HCT116 (cell line): ENCODE results near the gene TMEM147. TPM values are rescaled to one million over a fixed set of nuclear protein-coding genes. Genes with fewer than 3 reads are reported as not detected.
A peak's percentile ranks its signal among the peaks of the same experiment; 100 is the strongest.

Source experiments
- ATAC-seq: fragments of 200-7000 bp; cut with Tn5 transposase; 2 replicates; pipeline ENCODE4 v1.9.1; 2020; ENCODE audit warnings: mild to moderate bottlenecking, moderate library complexity
- BruUV-seq: library from RNA; stranded (reverse); fragments of 400-500 nt; replicated peaks from 2 replicates; lab custom pipeline; 2021; lab: Mats Ljungman, UMichigan
- CTCF ChIA-PET: fragments of 300-600 bp; sonication (Branson Sonifier 250); formaldehyde crosslinking; loops from one replicate; lab custom pipeline; 2021; ENCODE audit warnings: antibody characterized with exemption; lab: Charles Lee
- POLR2A ChIA-PET: fragments of 300-600, 350-600 bp; sonication (Branson Sonifier 250); formaldehyde crosslinking; loops from one replicate; lab custom pipeline; 2021; ENCODE audit warnings: antibody characterized with exemption; lab: Charles Lee
- RAD21 ChIA-PET, 2 experiments: fragments of 300-600 bp; sonication (Branson Sonifier 250); formaldehyde crosslinking; loops; one replicate each; lab custom pipeline; 2023; ENCODE audit warnings: low total read pairs in 2 of 2; ENCODE audit not compliant: uncharacterized antibody in 2 of 2, unreplicated experiment in 2 of 2, low non-redundant PET in 1 of 2; lab: Charles Lee
- DNase-seq: peaks from one replicate; pipeline ENCODE4 v3.0.0-alpha.2; 2010; ENCODE audit warnings: low read depth, low spot score
- H2AFZ ChIP-seq: fragments of 200-600 bp; shearing (Covaris generic), sonication (generic); 2 replicates; pipeline ENCODE4 v1.6.1; 2017; ENCODE audit warnings: low read depth, mixed run types, mixed read lengths, antibody characterized with exemption, low read length; ENCODE audit not compliant: poor library complexity, severe bottlenecking
- H3K27ac ChIP-seq: 2 replicates; pipeline ENCODE4 v1.5.1; 2012; ENCODE audit warnings: low read depth, low read length
- H3K27me3 ChIP-seq: fragments of 200-600 bp; sonication (generic); 2 replicates; pipeline ENCODE4 v1.6.1; 2016; ENCODE audit warnings: mixed run types, low read length, mixed read lengths; ENCODE audit not compliant: insufficient read depth
- H3K36me3 ChIP-seq, 2 experiments: fragments of 200-500 bp in 1 of 2; fragments of 200-600 bp in 1 of 2; sonication (Bioruptor generic) in 1 of 2; sonication (generic) in 1 of 2; 2 replicates each; pipeline versions ENCODE4 v1.5.1 to v1.6.1; 2014 to 2016; ENCODE audit warnings: low read length in 2 of 2, inconsistent platforms in 1 of 2, mixed read lengths in 1 of 2, mixed run types in 1 of 2; ENCODE audit not compliant: insufficient read depth in 2 of 2, control insufficient read depth in 1 of 2
- H3K4me1 ChIP-seq, 2 experiments: fragments of 200-600 bp in 1 of 2; sonication (generic) in 1 of 2; 2 replicates each; pipeline versions ENCODE4 v1.5.1 to v1.6.1; 2012 to 2017; ENCODE audit warnings: low read length in 2 of 2, inconsistent platforms in 1 of 2, mild to moderate bottlenecking in 1 of 2, mixed read lengths in 1 of 2, mixed run types in 1 of 2, moderate library complexity in 1 of 2; ENCODE audit not compliant: insufficient read depth in 2 of 2, control insufficient read depth in 1 of 2
- H3K4me2 ChIP-seq: fragments of 200-600 bp; sonication (generic); 2 replicates; pipeline ENCODE4 v1.6.1; 2017; ENCODE audit warnings: mixed run types, low read length, mixed read lengths
- H3K4me3 ChIP-seq, 2 experiments: fragments of 200-600 bp in 1 of 2; sonication (generic) in 1 of 2; replicated peaks in 1 of 2; 2 replicates each; pipeline ENCODE4 v1.5.1; 2011 to 2016; ENCODE audit warnings: low read length in 2 of 2, control low read depth in 1 of 2, low read depth in 1 of 2, mild to moderate bottlenecking in 1 of 2, mixed read lengths in 1 of 2, mixed run types in 1 of 2
- H3K79me2 ChIP-seq: fragments of 200-600 bp; sonication (generic); 2 replicates; pipeline ENCODE4 v1.6.1; 2017; ENCODE audit warnings: mild to moderate bottlenecking, mixed run types, low read length, moderate library complexity, mixed read lengths; ENCODE audit not compliant: insufficient read depth
- H3K9ac ChIP-seq: fragments of 200-600 bp; sonication (generic); 2 replicates; pipeline ENCODE4 v1.6.1; 2016; ENCODE audit warnings: low read length, mixed read lengths
- H3K9me2 ChIP-seq: fragments of 200-600 bp; sonication (generic), shearing (Covaris generic); 2 replicates; pipeline ENCODE4 v1.6.1; 2017; ENCODE audit warnings: mixed run types, mild to moderate bottlenecking, moderate library complexity; ENCODE audit not compliant: insufficient read depth
- H3K9me3 ChIP-seq, 2 experiments: fragments of 200-500 bp in 1 of 2; fragments of 200-600 bp in 1 of 2; sonication (Bioruptor generic) in 1 of 2; sonication (generic) in 1 of 2; 2 replicates each; pipeline ENCODE4 v1.6.1; 2014 to 2017; ENCODE audit warnings: low read length in 2 of 2, mixed read lengths in 2 of 2, inconsistent platforms in 1 of 2, low read depth in 1 of 2, mild to moderate bottlenecking in 1 of 2, mixed run types in 1 of 2, moderate library complexity in 1 of 2; ENCODE audit not compliant: control insufficient read depth in 1 of 2, insufficient read depth in 1 of 2
- H4K20me1 ChIP-seq: fragments of 200-600 bp; sonication (generic), shearing (Covaris generic); 2 replicates; pipeline ENCODE4 v1.6.1; 2017; ENCODE audit warnings: mixed run types, mild to moderate bottlenecking, moderate library complexity; ENCODE audit not compliant: insufficient read depth
- CEBPB ChIP-seq: IDR thresholded peaks from 2 replicates; pipeline ENCODE4 v1.6.1; 2012; ENCODE audit warnings: low read depth
- EGR1 ChIP-seq: IDR thresholded peaks from 2 replicates; pipeline ENCODE4 v1.6.1; 2012; ENCODE audit warnings: low read depth
- ELF1 ChIP-seq: IDR thresholded peaks from 2 replicates; pipeline ENCODE4 v1.6.1; 2012; ENCODE audit warnings: low read depth, borderline replicate concordance
- EZH2 ChIP-seq: fragments of 200-600 bp; sonication (generic); IDR thresholded peaks from 2 replicates; pipeline ENCODE4 v1.6.1; 2017; ENCODE audit warnings: antibody characterized with exemption, mixed run types
- FOSL1 ChIP-seq: IDR thresholded peaks from 2 replicates; pipeline ENCODE4 v1.6.1; 2012; ENCODE audit warnings: low read depth
- JUND ChIP-seq: IDR thresholded peaks from 2 replicates; pipeline ENCODE4 v1.6.1; 2012
- POLR2A ChIP-seq: IDR thresholded peaks from 2 replicates; pipeline ENCODE4 v1.7.0; 2011; ENCODE audit warnings: borderline replicate concordance; ENCODE audit not compliant: insufficient read depth, insufficient read length; ENCODE audit errors: extremely low read depth
- POLR2AphosphoS5 ChIP-seq: IDR thresholded peaks from 2 replicates; pipeline ENCODE4 v1.6.1; 2011; ENCODE audit warnings: mild to moderate bottlenecking, low read depth, low read length, moderate library complexity
- SP1 ChIP-seq: IDR thresholded peaks from 2 replicates; pipeline ENCODE4 v1.6.1; 2012; ENCODE audit warnings: low read depth
- ZFX ChIP-seq: fragments of 450-650 bp; IDR thresholded peaks from 2 replicates; pipeline ENCODE4 v1.6.1; 2017
- ZNF274 ChIP-seq: fragments of 200-500 bp; sonication (Bioruptor generic); IDR thresholded peaks from 2 replicates; pipeline ENCODE4 v1.6.1; 2014; ENCODE audit warnings: mild to moderate bottlenecking, low read depth, low read length, inconsistent platforms
- intact Hi-C: fragments of 100-400 bp; cut with micrococcal nuclease; formaldehyde crosslinking; loops from 2 replicates; pipeline ENCODE4 v1.10.0; 2022
- total RNA-seq: library from RNA; stranded (reverse); gene quantifications from one replicate; pipeline ENCODE4 v1.2.1, GENCODE V29; 2021; ENCODE audit not compliant: unreplicated experiment
- TF ChIP-seq, protein P1 (sequence below): IDR thresholded peaks from 2 replicates; pipeline ENCODE4 v1.6.1; 2011; ENCODE audit warnings: mild to moderate bottlenecking, low read length, moderate library complexity; ENCODE audit not compliant: insufficient replicate concordance; ENCODE audit errors: extremely low read depth
- TF ChIP-seq, protein P2 (sequence below): IDR thresholded peaks from 2 replicates; pipeline ENCODE4 v1.6.1; 2012
- TF ChIP-seq, protein P3 (sequence below): IDR thresholded peaks from 2 replicates; pipeline ENCODE4 v1.6.1; 2012; ENCODE audit warnings: low read depth

The TMEM147 gene
- total RNA-seq, 1 experiment from 2014 or later, result 128 TPM

DNA sequence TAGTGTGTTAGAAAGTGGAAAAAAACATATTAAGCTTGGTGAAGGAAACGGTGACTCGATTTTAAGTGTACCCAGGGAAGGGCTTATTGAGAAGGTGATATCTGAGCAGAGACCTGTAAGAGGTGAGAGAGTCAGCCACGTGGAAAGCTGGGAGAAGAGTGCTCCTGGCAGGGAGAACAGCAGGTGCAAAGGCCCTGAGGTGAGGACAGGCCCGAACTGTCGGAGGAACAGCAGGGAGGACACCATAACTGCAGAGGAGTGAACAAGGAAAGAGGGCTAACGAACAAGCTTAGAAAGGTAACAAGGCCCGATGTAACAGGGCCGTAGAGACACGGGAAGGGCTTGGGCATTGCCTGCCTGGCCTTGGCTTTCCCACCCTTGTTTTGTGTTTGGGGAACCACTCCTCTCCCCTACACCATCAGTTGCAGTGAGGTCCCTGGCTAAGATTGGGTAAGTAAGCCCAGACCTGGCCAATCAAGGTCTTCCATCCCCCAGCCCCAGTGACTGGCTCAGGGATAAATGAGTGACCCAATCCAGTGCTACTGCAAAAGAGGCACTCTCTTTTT, 10.7 kb downstream of the TMEM147 start:
- intact Hi-C loops, result no loop called here
- no TSS peak for BruUV-seq
- DNase-seq (no peak), ATAC-seq (no peak)
- Histone ChIP-seq H3K9ac (no peak overlapping the region), H3K36me3 (no peaks in the 10 kb centered on the region), H3K9me3 (no peaks in the 10 kb centered on the region), H3K27ac (no peak overlapping the region), H3K4me3 (no peak overlapping the region), H2AFZ (peak overlapping the region; percentile 61), H3K9me2 (no peaks in the 10 kb centered on the region), H3K79me2 (no peaks in the 10 kb centered on the region), H3K27me3 (no peaks in the 10 kb centered on the region), H3K4me1 (peaks cover 0 to 12% of the 10 kb centered on the region in 2 experiments; a peak in 2 of 4 replicates), H3K4me2 (no peak overlapping the region), H4K20me1 (no peaks in the 10 kb centered on the region)
- ChIA-PET RAD21 (no interaction called here), CTCF (interaction anchor here (1.0 to 1.2 kb wide), 2 partner anchors 36 to 156 kb away, joined by 3 read pairs; no protein-coding TSS in a partner anchor), POLR2A (interaction anchor here (0.9 kb wide), 1 partner anchor 46 kb away, joined by 3 read pairs; no protein-coding TSS in a partner anchor)
- TF ChIP-seq, protein P1, sequence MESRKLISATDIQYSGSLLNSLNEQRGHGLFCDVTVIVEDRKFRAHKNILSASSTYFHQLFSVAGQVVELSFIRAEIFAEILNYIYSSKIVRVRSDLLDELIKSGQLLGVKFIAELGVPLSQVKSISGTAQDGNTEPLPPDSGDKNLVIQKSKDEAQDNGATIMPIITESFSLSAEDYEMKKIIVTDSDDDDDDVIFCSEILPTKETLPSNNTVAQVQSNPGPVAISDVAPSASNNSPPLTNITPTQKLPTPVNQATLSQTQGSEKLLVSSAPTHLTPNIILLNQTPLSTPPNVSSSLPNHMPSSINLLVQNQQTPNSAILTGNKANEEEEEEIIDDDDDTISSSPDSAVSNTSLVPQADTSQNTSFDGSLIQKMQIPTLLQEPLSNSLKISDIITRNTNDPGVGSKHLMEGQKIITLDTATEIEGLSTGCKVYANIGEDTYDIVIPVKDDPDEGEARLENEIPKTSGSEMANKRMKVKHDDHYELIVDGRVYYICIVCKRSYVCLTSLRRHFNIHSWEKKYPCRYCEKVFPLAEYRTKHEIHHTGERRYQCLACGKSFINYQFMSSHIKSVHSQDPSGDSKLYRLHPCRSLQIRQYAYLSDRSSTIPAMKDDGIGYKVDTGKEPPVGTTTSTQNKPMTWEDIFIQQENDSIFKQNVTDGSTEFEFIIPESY, result no peak
- TF ChIP-seq FOSL1 (no peak), POLR2AphosphoS5 (no peak), ZFX (no peak), SP1 (no peak), CEBPB (no peak), JUND (no peak), ZNF274 (no peak), ELF1 (no peak), EZH2 (no peak), POLR2A (no peak), EGR1 (no peak)
- TF ChIP-seq, protein P2, sequence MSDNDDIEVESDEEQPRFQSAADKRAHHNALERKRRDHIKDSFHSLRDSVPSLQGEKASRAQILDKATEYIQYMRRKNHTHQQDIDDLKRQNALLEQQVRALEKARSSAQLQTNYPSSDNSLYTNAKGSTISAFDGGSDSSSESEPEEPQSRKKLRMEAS, result no peak
- TF ChIP-seq, protein P3, sequence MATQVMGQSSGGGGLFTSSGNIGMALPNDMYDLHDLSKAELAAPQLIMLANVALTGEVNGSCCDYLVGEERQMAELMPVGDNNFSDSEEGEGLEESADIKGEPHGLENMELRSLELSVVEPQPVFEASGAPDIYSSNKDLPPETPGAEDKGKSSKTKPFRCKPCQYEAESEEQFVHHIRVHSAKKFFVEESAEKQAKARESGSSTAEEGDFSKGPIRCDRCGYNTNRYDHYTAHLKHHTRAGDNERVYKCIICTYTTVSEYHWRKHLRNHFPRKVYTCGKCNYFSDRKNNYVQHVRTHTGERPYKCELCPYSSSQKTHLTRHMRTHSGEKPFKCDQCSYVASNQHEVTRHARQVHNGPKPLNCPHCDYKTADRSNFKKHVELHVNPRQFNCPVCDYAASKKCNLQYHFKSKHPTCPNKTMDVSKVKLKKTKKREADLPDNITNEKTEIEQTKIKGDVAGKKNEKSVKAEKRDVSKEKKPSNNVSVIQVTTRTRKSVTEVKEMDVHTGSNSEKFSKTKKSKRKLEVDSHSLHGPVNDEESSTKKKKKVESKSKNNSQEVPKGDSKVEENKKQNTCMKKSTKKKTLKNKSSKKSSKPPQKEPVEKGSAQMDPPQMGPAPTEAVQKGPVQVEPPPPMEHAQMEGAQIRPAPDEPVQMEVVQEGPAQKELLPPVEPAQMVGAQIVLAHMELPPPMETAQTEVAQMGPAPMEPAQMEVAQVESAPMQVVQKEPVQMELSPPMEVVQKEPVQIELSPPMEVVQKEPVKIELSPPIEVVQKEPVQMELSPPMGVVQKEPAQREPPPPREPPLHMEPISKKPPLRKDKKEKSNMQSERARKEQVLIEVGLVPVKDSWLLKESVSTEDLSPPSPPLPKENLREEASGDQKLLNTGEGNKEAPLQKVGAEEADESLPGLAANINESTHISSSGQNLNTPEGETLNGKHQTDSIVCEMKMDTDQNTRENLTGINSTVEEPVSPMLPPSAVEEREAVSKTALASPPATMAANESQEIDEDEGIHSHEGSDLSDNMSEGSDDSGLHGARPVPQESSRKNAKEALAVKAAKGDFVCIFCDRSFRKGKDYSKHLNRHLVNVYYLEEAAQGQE, result no peak
